Rectal smooth muscle tissue (tissue), 1 donor: ENCODE measurements around the gene TLL2.

ENCODE experiments used
- H3K27ac ChIP-seq: one replicate; pipeline ENCODE4 v1.7.0; 2013; ENCODE audit warnings: low read depth, low read length, inconsistent platforms
- H3K27me3 ChIP-seq: one replicate; pipeline ENCODE4 v1.7.0; 2013; ENCODE audit warnings: low read length; ENCODE audit not compliant: control insufficient read depth, insufficient read depth
- H3K36me3 ChIP-seq: one replicate; pipeline ENCODE4 v1.7.0; 2013; ENCODE audit warnings: low read length; ENCODE audit not compliant: control insufficient read depth, insufficient read depth
- H3K4me1 ChIP-seq: one replicate; pipeline ENCODE4 v1.7.0; 2013; ENCODE audit warnings: low read length; ENCODE audit not compliant: control insufficient read depth, insufficient read depth
- H3K4me3 ChIP-seq: one replicate; pipeline ENCODE4 v1.7.0; 2013; ENCODE audit warnings: low read length
- H3K9ac ChIP-seq: one replicate; pipeline ENCODE4 v1.7.0; 2013; ENCODE audit warnings: low read length

Gene TLL2

DNA sequence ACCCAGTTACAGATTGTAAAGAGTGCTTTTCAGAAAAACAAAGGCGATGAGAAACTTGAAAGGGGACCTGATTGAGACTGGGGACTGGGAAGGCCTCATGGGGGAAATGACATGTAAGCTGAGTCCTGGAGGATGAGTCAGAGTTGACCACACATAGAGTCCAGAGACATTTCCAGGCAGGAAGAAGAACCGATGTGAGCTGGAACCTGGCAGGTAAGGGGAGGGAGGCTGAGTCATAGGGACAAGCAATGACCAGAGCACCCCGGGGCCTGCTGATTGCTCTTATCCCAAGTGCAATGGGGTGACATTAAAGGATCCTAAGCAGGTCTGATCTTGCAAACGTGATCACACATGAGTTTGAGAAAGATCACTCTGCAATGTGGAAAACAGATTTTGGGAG is 11.7 kb downstream of the TLL2 start:
- H3K9ac ChIP-seq, result no peak overlapping the region
- H3K4me1 ChIP-seq, result no peaks in the 10 kb centered on the region
- no peak overlapping the region for H3K4me3 ChIP-seq
- no peaks in the 10 kb centered on the region for H3K36me3 ChIP-seq
- no peak overlapping the region for H3K27ac ChIP-seq
- H3K27me3 ChIP-seq, result no peaks in the 10 kb centered on the region

GRCh38 chr10:96500519-96500918 is 13.2 kb downstream of the TLL2 start:
- no peaks in the 10 kb centered on the region for H3K27me3 ChIP-seq
- H3K27ac ChIP-seq, result no peak overlapping the region
- H3K36me3 ChIP-seq, result no peaks in the 10 kb centered on the region
- no peak overlapping the region for H3K9ac ChIP-seq
- H3K4me1 ChIP-seq, result no peaks in the 10 kb centered on the region
- H3K4me3 ChIP-seq, result no peak overlapping the region

DNA sequence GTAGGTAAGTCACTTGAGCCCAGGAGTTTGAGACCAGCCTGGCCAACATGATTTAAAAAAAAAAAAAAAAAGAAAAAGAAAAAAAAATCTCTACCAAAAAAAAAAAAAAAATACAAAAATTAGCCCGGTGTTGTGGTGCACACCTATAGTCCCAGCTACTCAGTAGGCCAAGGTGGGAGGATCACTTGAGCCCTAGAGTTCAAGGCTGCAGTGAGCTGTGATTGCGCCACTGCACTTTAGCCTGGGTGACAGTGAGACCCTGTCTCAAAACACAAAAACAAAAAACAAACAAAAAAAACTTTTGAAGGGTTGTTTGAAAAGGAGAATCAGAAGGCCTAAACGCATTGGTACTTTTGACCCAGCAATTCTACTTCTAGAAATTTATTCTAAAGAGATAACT is 13.7 kb downstream of the TLL2 start:
- H3K36me3 ChIP-seq, result no peaks in the 10 kb centered on the region
- no peak overlapping the region for H3K9ac ChIP-seq
- H3K4me1 ChIP-seq, result no peaks in the 10 kb centered on the region
- H3K27me3 ChIP-seq, result no peaks in the 10 kb centered on the region
- H3K4me3 ChIP-seq, result no peak overlapping the region
- no peak overlapping the region for H3K27ac ChIP-seq

DNA sequence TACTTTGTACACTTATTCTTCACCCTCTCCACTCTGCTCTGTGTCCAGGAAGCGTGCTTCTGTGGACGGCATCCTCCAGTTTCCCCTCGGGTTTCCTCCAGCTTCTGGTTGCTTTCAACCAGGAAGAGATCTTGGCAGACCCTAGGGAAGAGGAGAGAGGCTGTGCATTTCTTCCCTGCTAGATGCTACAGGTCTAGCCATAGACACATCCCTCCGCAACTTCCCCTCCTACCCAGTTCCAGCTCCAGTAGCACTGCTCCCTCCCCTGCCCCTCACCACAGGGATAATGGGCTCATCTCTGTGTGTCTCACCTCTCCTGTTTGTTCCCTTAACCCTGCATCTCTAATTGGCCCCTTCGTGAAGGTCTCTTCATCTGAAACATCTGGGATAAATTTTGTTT is 16.3 kb downstream of the TLL2 start:
- Histone ChIP-seq H3K9ac (no peak overlapping the region), H3K36me3 (no peaks in the 10 kb centered on the region), H3K27me3 (no peaks in the 10 kb centered on the region), H3K4me3 (no peak overlapping the region), H3K27ac (no peak overlapping the region), H3K4me1 (no peaks in the 10 kb centered on the region)

- H3K27ac ChIP-seq, result no peak overlapping the region
- no peaks in the 10 kb centered on the region for H3K27me3 ChIP-seq
- no peaks in the 10 kb centered on the region for H3K4me1 ChIP-seq
- no peaks in the 10 kb centered on the region for H3K36me3 ChIP-seq
- no peak overlapping the region for H3K4me3 ChIP-seq
- no peak overlapping the region for H3K9ac ChIP-seq
Measured at GRCh38 chr10:96496281-96496925, 17.3 kb downstream of the TLL2 start.

GRCh38 chr10:96495544-96495943 is 18.2 kb downstream of the TLL2 start:
- no peak overlapping the region for H3K27ac ChIP-seq
- H3K27me3 ChIP-seq, result no peaks in the 10 kb centered on the region
- H3K4me3 ChIP-seq, result no peak overlapping the region
- H3K9ac ChIP-seq, result no peak overlapping the region
- no peaks in the 10 kb centered on the region for H3K4me1 ChIP-seq
- H3K36me3 ChIP-seq, result no peaks in the 10 kb centered on the region

GRCh38 chr10:96494694-96495093 is 19.0 kb downstream of the TLL2 start:
- Histone ChIP-seq H3K4me1 (no peaks in the 10 kb centered on the region), H3K27ac (no peak overlapping the region), H3K36me3 (no peaks in the 10 kb centered on the region), H3K27me3 (no peaks in the 10 kb centered on the region), H3K9ac (no peak overlapping the region), H3K4me3 (no peak overlapping the region)

GRCh38 chr10:96493871-96494525 is 19.7 kb downstream of the TLL2 start:
- no peak overlapping the region for H3K9ac ChIP-seq
- H3K27me3 ChIP-seq, result no peaks in the 10 kb centered on the region
- H3K27ac ChIP-seq, result no peak overlapping the region
- H3K36me3 ChIP-seq, result no peaks in the 10 kb centered on the region
- no peaks in the 10 kb centered on the region for H3K4me1 ChIP-seq
- H3K4me3 ChIP-seq, result no peak overlapping the region

DNA sequence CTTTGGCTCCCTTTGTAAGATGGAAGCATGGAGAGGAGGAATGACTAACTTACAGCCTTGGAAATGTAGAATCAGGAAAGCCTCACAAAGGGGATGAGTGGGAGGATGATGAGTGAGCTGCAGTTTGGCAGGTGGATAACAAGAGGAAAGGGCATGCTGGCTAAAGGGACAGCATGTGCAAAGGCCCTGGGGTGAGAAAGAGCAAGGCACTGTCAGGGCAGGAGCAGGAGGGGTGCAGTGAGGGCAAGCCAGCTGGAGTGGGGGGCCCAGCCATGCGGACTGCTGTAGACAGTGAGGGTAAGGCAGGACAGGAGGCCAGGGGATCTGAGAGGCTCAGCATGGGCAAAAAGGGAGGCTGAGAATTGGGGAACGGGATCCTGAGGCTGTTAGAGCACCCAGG is 20.5 kb downstream of the TLL2 start:
- Histone ChIP-seq H3K4me1 (no peaks in the 10 kb centered on the region), H3K4me3 (no peak overlapping the region), H3K9ac (no peak overlapping the region), H3K27me3 (no peaks in the 10 kb centered on the region), H3K36me3 (no peaks in the 10 kb centered on the region), H3K27ac (no peak overlapping the region)

- no peak overlapping the region for H3K4me3 ChIP-seq
- no peaks in the 10 kb centered on the region for H3K36me3 ChIP-seq
- H3K27ac ChIP-seq, result no peak overlapping the region
- no peaks in the 10 kb centered on the region for H3K27me3 ChIP-seq
- H3K4me1 ChIP-seq, result no peaks in the 10 kb centered on the region
- H3K9ac ChIP-seq, result no peak overlapping the region
Measured at GRCh38 chr10:96491303-96491702, 22.4 kb downstream of the TLL2 start.

- H3K4me1 ChIP-seq, result no peaks in the 10 kb centered on the region
- H3K27me3 ChIP-seq, result no peaks in the 10 kb centered on the region
- no peaks in the 10 kb centered on the region for H3K36me3 ChIP-seq
- no peak overlapping the region for H3K27ac ChIP-seq
- no peak overlapping the region for H3K4me3 ChIP-seq
- H3K9ac ChIP-seq, result no peak overlapping the region
Measured at GRCh38 chr10:96488161-96488935, 25.4 kb downstream of the TLL2 start.

DNA sequence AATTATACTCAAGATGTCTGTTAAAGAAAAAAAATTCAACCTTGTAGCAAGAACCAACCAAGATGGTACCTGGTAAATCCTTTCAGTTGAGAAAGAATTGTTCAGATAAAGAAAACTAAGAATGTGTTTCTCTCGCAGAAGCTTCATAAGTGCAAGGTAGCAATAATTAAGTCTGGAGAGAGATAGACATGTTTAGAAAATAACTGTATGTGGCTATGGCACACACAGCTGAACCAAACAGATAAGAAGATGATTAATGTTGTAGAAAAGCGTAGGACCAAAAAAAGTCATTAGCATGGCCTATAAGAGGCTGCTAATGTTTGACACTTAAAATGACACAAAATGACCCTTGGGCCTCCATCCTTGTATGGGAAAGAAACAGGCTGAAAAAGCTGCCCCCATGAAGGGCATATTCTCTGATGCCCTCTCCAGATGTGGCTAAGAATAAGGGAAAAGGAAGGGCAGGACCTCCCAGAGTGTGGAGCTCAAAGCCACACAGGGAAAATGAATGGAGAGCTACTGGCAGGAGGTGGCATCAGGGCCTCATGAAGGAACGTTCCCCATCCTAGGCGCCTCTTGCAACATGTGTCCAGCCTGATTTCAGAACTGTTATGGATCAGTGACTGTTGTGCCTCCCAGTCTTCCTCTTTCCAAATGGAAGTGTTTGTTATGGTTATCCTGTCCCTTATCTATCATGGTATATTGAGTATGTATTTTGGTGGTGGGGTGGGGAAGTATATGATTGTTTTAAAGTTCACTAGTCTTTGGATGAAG is 30.7 kb downstream of the TLL2 start:
- no peaks in the 10 kb centered on the region for H3K36me3 ChIP-seq
- H3K4me3 ChIP-seq, result no peak overlapping the region
- H3K4me1 ChIP-seq, result no peaks in the 10 kb centered on the region
- H3K27ac ChIP-seq, result no peak overlapping the region
- no peaks in the 10 kb centered on the region for H3K27me3 ChIP-seq
- H3K9ac ChIP-seq, result no peak overlapping the region
